ENCODE results near the gene MRRF.

- TF ChIP-seq EZH2 (IDR thresholded peaks at IDR 0.05) (no peak), POLR2AphosphoS5 (IDR thresholded peaks at IDR 0.05; ENCODE audit: borderline replicate concordance, low read depth, low read length) (no peak)
Observed at GRCh38 chr9:122234022-122234748, 30.5 kb upstream of the MRRF start.
